GM11168 (cell line): ENCODE results near the gene CAPN5.

ENCODE experiments used
- in situ Hi-C: fragments of 300-500 bp; cut with MboI; formaldehyde crosslinking; loops from one replicate; pipeline ENCODE4 v1.12.0; 2022; ENCODE audit warnings: low sequenced_read_pairs; ENCODE audit not compliant: unreplicated experiment

The CAPN5 gene

GRCh38 chr11:77080643-77081210 is 14.0 kb downstream of the CAPN5 start:
- in situ Hi-C loops = no loop called here

GRCh38 chr11:77081381-77081851 is 14.6 kb downstream of the CAPN5 start:
- in situ Hi-C loops = no loop called here

- in situ Hi-C loops = no loop called here
Observed at GRCh38 chr11:77081976-77082836, 15.4 kb downstream of the CAPN5 start.

GRCh38 chr11:77082838-77083565 is 16.2 kb downstream of the CAPN5 start:
- in situ Hi-C loops = no loop called here

- in situ Hi-C loops = no loop called here
Observed at GRCh38 chr11:77083566-77084245, 16.9 kb downstream of the CAPN5 start.

GRCh38 chr11:77084581-77085191 is 17.9 kb downstream of the CAPN5 start:
- in situ Hi-C loops = no loop called here

GRCh38 chr11:77085652-77086051 is 18.9 kb downstream of the CAPN5 start:
- in situ Hi-C loops = no loop called here

GRCh38 chr11:77086521-77087472 is 20.0 kb downstream of the CAPN5 start:
- in situ Hi-C loops = no loop called here

GRCh38 chr11:77087723-77088225 is 21.0 kb downstream of the CAPN5 start:
- in situ Hi-C loops = no loop called here

- in situ Hi-C loops = no loop called here
Observed at GRCh38 chr11:77088236-77089003, 21.6 kb downstream of the CAPN5 start.

GRCh38 chr11:77089004-77089545 is 22.3 kb downstream of the CAPN5 start:
- in situ Hi-C loops = no loop called here

GRCh38 chr11:77090046-77090372 is 23.2 kb downstream of the CAPN5 start:
- in situ Hi-C loops = loop anchor here (5.0 kb wide), 1 partner anchor 33 kb away; no protein-coding TSS in a partner anchor

- in situ Hi-C loops = loop anchor here (5.0 kb wide), 1 partner anchor 33 kb away; no protein-coding TSS in a partner anchor
Observed at GRCh38 chr11:77090373-77091111, 23.8 kb downstream of the CAPN5 start.

- in situ Hi-C loops = loop anchor here (5.0 kb wide), 1 partner anchor 34 kb away; no protein-coding TSS in a partner anchor
Observed at GRCh38 chr11:77091146-77091940, 24.6 kb downstream of the CAPN5 start.

GRCh38 chr11:77092382-77092781 is 25.6 kb downstream of the CAPN5 start:
- in situ Hi-C loops = loop anchor here (5.0 kb wide), 1 partner anchor 35 kb away; no protein-coding TSS in a partner anchor
